H9 (cell line): ENCODE results near the gene MDFIC2. TPM values are rescaled to one million over a fixed set of nuclear protein-coding genes. Genes with fewer than 3 reads are reported as not detected.

Experiments used
- DNase-seq: peaks from one replicate; pipeline ENCODE4 v3.0.0-alpha.2; 2017
- H2AFZ ChIP-seq: one replicate; pipeline ENCODE4 v1.6.1; 2013; ENCODE audit warnings: mild to moderate bottlenecking, low read length, control low read depth, moderate library complexity
- H2AK5ac ChIP-seq: 2 replicates; pipeline ENCODE4 v1.6.1; 2013; ENCODE audit warnings: low read length, control low read depth, mixed read lengths; ENCODE audit not compliant: insufficient read length
- H2BK120ac ChIP-seq: one replicate; pipeline ENCODE4 v1.6.1; 2013; ENCODE audit warnings: low read depth, mild to moderate bottlenecking, low read length, control low read depth, inconsistent platforms; ENCODE audit not compliant: poor library complexity, severe bottlenecking
- H2BK12ac ChIP-seq: 2 replicates; pipeline ENCODE4 v1.6.1; 2013; ENCODE audit warnings: low read length, control low read depth, mixed read lengths, low read depth; ENCODE audit not compliant: insufficient read length
- H2BK15ac ChIP-seq: 2 replicates; pipeline ENCODE4 v1.6.1; 2013; ENCODE audit warnings: low read depth, low read length, control low read depth
- H2BK20ac ChIP-seq: one replicate; pipeline ENCODE4 v1.6.1; 2013; ENCODE audit warnings: low read depth, mild to moderate bottlenecking, low read length, control low read depth, inconsistent platforms; ENCODE audit not compliant: poor library complexity, severe bottlenecking
- H2BK5ac ChIP-seq: 2 replicates; pipeline ENCODE4 v1.6.1; 2013; ENCODE audit warnings: low read length, control low read depth, mixed read lengths; ENCODE audit not compliant: insufficient read length
- H3K14ac ChIP-seq: 2 replicates; pipeline ENCODE4 v1.6.1; 2013; ENCODE audit warnings: low read length, control low read depth; ENCODE audit not compliant: insufficient read depth
- H3K18ac ChIP-seq: 2 replicates; pipeline ENCODE4 v1.6.1; 2013; ENCODE audit warnings: low read depth, mild to moderate bottlenecking, mixed read lengths, low read length, control low read depth; ENCODE audit not compliant: insufficient read length
- H3K23ac ChIP-seq: 2 replicates; pipeline ENCODE4 v1.6.1; 2013; ENCODE audit warnings: low read length, control low read depth, mixed read lengths, low read depth; ENCODE audit not compliant: insufficient read length
- H3K23me2 ChIP-seq: 2 replicates; pipeline ENCODE4 v1.6.1; 2013; ENCODE audit warnings: low read depth, mild to moderate bottlenecking, mixed read lengths, low read length, control low read depth; ENCODE audit not compliant: insufficient read length, poor library complexity, severe bottlenecking
- H3K27ac ChIP-seq: 2 replicates; pipeline ENCODE4 v1.5.1; 2013; ENCODE audit warnings: low read length, control low read depth, mixed read lengths, low read depth; ENCODE audit not compliant: insufficient read length
- H3K27me3 ChIP-seq: 2 replicates; pipeline ENCODE4 v1.6.1; 2013; ENCODE audit warnings: low read length, control low read depth, inconsistent platforms; ENCODE audit not compliant: insufficient read depth
- H3K4ac ChIP-seq: 2 replicates; pipeline ENCODE4 v1.6.1; 2013; ENCODE audit warnings: low read depth, mild to moderate bottlenecking, control low read depth, inconsistent platforms, low read length, moderate library complexity
- H3K4me1 ChIP-seq: 2 replicates; pipeline ENCODE4 v1.6.1; 2013; ENCODE audit warnings: low read length, control low read depth, inconsistent platforms; ENCODE audit not compliant: insufficient read depth
- H3K4me2 ChIP-seq: 2 replicates; pipeline ENCODE4 v1.6.1; 2013; ENCODE audit warnings: low read length, control low read depth, mixed read lengths; ENCODE audit not compliant: insufficient read length, insufficient read depth
- H3K56ac ChIP-seq: 2 replicates; pipeline ENCODE4 v1.6.1; 2013; ENCODE audit warnings: low read depth, mild to moderate bottlenecking, mixed read lengths, low read length, control low read depth; ENCODE audit not compliant: insufficient read length
- H3K79me1 ChIP-seq: 2 replicates; pipeline ENCODE4 v1.6.1; 2013; ENCODE audit warnings: low read depth, mild to moderate bottlenecking, moderate library complexity, low read length, control low read depth, inconsistent platforms; ENCODE audit not compliant: insufficient read depth, poor library complexity, severe bottlenecking
- H3K79me2 ChIP-seq: 2 replicates; pipeline ENCODE4 v1.6.1; 2013; ENCODE audit warnings: low read length, control low read depth, inconsistent platforms; ENCODE audit not compliant: insufficient read depth
- H3K9ac ChIP-seq: 2 replicates; pipeline ENCODE4 v1.6.1; 2013; ENCODE audit warnings: low read length, control low read depth, mixed read lengths; ENCODE audit not compliant: insufficient read length; ENCODE audit errors: extremely low read depth
- H3K9me3 ChIP-seq: one replicate; pipeline ENCODE4 v1.6.1; 2013; ENCODE audit warnings: low read depth, low read length, inconsistent platforms; ENCODE audit not compliant: control insufficient read depth
- H3T11ph ChIP-seq: one replicate; pipeline ENCODE4 v1.6.1; 2013; ENCODE audit warnings: mild to moderate bottlenecking, low read length, control low read depth, inconsistent platforms
- H4K20me1 ChIP-seq: one replicate; pipeline ENCODE4 v1.6.1; 2013; ENCODE audit not compliant: control insufficient read depth, insufficient read length, insufficient read depth
- H4K5ac ChIP-seq: 2 replicates; pipeline ENCODE4 v1.6.1; 2013; ENCODE audit warnings: low read depth, mild to moderate bottlenecking, mixed read lengths, low read length, control low read depth; ENCODE audit not compliant: insufficient read length
- H4K8ac ChIP-seq: replicated peaks from 2 replicates; pipeline ENCODE4 v1.6.1; 2013; ENCODE audit warnings: low read length, control low read depth, mixed read lengths, low read depth; ENCODE audit not compliant: insufficient read length
- H4K91ac ChIP-seq: 2 replicates; pipeline ENCODE4 v1.6.1; 2013; ENCODE audit warnings: low read depth, mild to moderate bottlenecking, moderate library complexity, mixed read lengths, low read length, control low read depth; ENCODE audit not compliant: insufficient read length
- H3K27ac Mint-ChIP-seq, 3 experiments: 2 replicates in 2 of 3; 3 replicates in 1 of 3; pipeline ENCODE4 v1.8.0; 2020 to 2021; ENCODE audit warnings: mixed read lengths in 3 of 3, mild to moderate bottlenecking in 1 of 3, moderate library complexity in 1 of 3
- H3K27me3 Mint-ChIP-seq: 2 replicates; pipeline ENCODE4 v1.8.0; 2021; ENCODE audit warnings: low read depth, mild to moderate bottlenecking, moderate library complexity, mixed read lengths
- H3K36me3 Mint-ChIP-seq, 3 experiments: 2 replicates in 2 of 3; 3 replicates in 1 of 3; pipeline ENCODE4 v1.8.0; 2020 to 2021; ENCODE audit warnings: low read depth in 3 of 3, mixed read lengths in 3 of 3; ENCODE audit not compliant: insufficient read depth in 1 of 3
- H3K4me1 Mint-ChIP-seq, 2 experiments: 2 replicates each; pipeline ENCODE4 v1.8.0; 2020; ENCODE audit warnings: mixed read lengths in 2 of 2
- H3K4me3 Mint-ChIP-seq, 2 experiments: 2 replicates in 1 of 2; 3 replicates in 1 of 2; pipeline ENCODE4 v1.8.0; 2020 to 2021; ENCODE audit warnings: mild to moderate bottlenecking in 2 of 2, mixed read lengths in 2 of 2, moderate library complexity in 1 of 2
- H3K9me3 Mint-ChIP-seq, 2 experiments: 2 replicates in 1 of 2; 3 replicates in 1 of 2; pipeline ENCODE4 v1.8.0; 2020; ENCODE audit warnings: mild to moderate bottlenecking in 2 of 2, mixed read lengths in 2 of 2, moderate library complexity in 1 of 2
- WGBS: extraction: QIAGEN DNeasy Blood & Tissue Kit; methylation state at CpG from one replicate; pipeline ENCODE4 v1.1.7; 2013; ENCODE audit warnings: missing lambda C conversion rate, low lambda C conversion rate, mixed read lengths; ENCODE audit not compliant: insufficient read length; ENCODE audit errors: extremely low coverage; 5-methylcytosine and 5-hydroxymethylcytosine counted together
- total RNA-seq: library from RNA; stranded (reverse); gene quantifications from 2 replicates; pipeline ENCODE4 v1.2.1, GENCODE V29; 2021
- TF ChIP-seq, protein P1 (sequence below): fragments of 200-600 bp; sonication (generic); conservative IDR thresholded peaks from 3 replicates; pipeline ENCODE4 v1.8.0; 2021; ENCODE audit warnings: antibody characterized with exemption, mild to moderate bottlenecking

The MDFIC2 gene
- total RNA-seq, 1 experiment from 2014 or later = not detected

DNA sequence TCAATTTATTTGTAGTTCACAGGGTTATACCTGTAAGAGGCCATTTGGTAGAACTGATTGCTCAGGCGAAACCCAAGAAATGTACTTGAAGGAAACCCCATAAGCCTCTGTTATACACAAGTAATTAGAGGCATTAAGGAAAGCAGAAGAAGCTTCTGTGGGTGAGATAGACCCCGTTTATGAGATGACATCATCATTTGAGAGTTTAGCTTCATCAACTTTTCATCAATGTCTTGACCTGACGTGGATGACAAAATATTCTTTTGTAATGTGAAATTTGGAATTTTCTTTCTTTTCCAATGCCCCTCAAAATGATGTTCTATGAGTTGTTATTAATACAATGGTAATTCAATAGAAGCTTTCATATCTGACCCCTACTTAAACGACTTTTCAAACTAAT is 136.2 kb downstream of the MDFIC2 start:
- H3K9me3 Mint-ChIP-seq = no peaks in the 10 kb centered on the region
- no peaks in the 10 kb centered on the region for H3K9me3 ChIP-seq
- TF ChIP-seq, protein P1, sequence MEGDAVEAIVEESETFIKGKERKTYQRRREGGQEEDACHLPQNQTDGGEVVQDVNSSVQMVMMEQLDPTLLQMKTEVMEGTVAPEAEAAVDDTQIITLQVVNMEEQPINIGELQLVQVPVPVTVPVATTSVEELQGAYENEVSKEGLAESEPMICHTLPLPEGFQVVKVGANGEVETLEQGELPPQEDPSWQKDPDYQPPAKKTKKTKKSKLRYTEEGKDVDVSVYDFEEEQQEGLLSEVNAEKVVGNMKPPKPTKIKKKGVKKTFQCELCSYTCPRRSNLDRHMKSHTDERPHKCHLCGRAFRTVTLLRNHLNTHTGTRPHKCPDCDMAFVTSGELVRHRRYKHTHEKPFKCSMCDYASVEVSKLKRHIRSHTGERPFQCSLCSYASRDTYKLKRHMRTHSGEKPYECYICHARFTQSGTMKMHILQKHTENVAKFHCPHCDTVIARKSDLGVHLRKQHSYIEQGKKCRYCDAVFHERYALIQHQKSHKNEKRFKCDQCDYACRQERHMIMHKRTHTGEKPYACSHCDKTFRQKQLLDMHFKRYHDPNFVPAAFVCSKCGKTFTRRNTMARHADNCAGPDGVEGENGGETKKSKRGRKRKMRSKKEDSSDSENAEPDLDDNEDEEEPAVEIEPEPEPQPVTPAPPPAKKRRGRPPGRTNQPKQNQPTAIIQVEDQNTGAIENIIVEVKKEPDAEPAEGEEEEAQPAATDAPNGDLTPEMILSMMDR = no peak
- no peaks in the 10 kb centered on the region for H3K36me3 Mint-ChIP-seq
- H4K8ac ChIP-seq = no peak overlapping the region
- no peaks in the 10 kb centered on the region for H4K20me1 ChIP-seq
- no peak overlapping the region for H2BK12ac ChIP-seq
- no CpG with 5 or more reads among the region's 4 CpGs for WGBS
- H3K27me3 ChIP-seq = no peaks in the 10 kb centered on the region
- no peak overlapping the region for H3K4ac ChIP-seq
- no peak overlapping the region for H3K27ac ChIP-seq
- no peak overlapping the region for H2BK15ac ChIP-seq
- H3K4me3 Mint-ChIP-seq = no peak overlapping the region
- no peak overlapping the region for H3K14ac ChIP-seq
- H4K5ac ChIP-seq = no peak overlapping the region
- no peak overlapping the region for H3K18ac ChIP-seq
- H3K27ac Mint-ChIP-seq = no peak overlapping the region
- no peaks in the 10 kb centered on the region for H3K79me1 ChIP-seq
- peaks cover 3 to 6% of the 10 kb centered on the region in 2 experiments; a peak in 2 of 4 replicates for H3K4me1 Mint-ChIP-seq
- H3T11ph ChIP-seq = no peak overlapping the region
- no peak overlapping the region for H3K56ac ChIP-seq
- H2AFZ ChIP-seq = no peak overlapping the region
- no peak overlapping the region for H2AK5ac ChIP-seq
- H2BK5ac ChIP-seq = no peak overlapping the region
- no peak overlapping the region for H4K91ac ChIP-seq
- no peaks in the 10 kb centered on the region for H3K23me2 ChIP-seq
- H2BK120ac ChIP-seq = no peak overlapping the region
- H3K9ac ChIP-seq = no peak overlapping the region
- no peak for DNase-seq
- no peaks in the 10 kb centered on the region for H3K27me3 Mint-ChIP-seq
- H2BK20ac ChIP-seq = no peak overlapping the region
- H3K4me1 ChIP-seq = no peaks in the 10 kb centered on the region
- H3K23ac ChIP-seq = no peak overlapping the region
- no peak overlapping the region for H3K4me2 ChIP-seq
- H3K79me2 ChIP-seq = no peaks in the 10 kb centered on the region
